ENCODE results near the gene NTM.
"Not testable (repeated sequence)": the region's sequence is repeated elsewhere in the genome, so short reads cannot be mapped to it uniquely, and the experiment has no call there.

The NTM gene

DNA sequence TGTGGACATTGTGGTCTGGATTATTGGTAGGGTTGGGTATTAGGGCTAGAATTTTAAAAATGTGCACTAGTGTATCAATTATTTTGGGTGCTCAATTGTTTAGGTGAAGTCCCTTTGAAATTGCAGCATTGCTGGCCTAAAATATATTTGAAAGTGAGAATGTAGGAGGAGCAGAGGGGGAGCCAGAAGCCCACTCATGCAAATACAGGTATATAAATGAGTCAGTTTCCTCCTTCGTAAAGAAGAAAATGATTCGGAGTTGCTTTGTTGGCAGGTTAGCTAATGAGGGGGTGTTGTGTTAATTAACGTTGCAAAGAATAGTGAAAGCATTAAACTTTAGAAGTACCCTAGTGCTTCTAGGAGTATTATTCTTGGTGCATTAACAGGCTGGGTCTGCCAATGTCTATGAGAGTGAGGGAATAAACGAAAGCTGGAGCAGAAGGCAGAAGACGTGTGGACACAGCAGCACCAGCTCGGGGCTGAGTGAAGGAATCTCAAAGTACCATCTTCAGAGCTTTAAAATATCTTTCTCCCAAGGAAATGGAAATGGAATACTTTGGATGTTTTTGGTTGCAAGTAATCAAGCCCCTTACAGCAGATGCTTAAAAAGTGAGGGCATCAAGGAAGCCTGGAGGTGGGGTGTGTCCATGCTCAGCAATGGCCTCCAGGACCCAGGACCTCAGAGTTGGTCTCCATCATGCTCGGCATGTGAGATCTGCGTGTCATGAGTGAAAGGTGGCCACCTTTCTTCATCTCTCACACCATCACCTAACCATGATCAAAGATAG lies 522.9 kb downstream of the NTM start:
- DNase-seq (ENCODE audit: low read depth): no peak

DNA sequence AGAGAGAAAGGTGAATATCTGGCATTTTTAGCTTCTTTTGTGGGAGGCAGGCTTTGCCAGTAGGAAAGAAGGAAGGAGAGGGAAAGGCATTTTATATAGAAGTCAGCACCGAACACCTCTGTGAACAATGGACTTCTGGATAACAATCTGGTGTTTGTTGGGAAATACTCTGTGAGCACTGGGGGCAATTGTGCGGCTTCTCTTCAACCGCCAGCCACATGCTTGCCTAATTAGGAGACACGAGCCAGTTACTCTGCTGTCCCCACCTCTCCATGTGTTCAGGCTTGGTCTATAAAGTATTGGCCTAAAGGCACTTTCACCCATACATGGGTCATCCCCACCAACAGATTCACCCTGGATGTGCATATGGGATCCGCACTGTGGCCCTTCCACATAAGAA lies 523.6 kb downstream of the NTM start:
- no peak for DNase-seq (ENCODE audit: low read depth)

DNA sequence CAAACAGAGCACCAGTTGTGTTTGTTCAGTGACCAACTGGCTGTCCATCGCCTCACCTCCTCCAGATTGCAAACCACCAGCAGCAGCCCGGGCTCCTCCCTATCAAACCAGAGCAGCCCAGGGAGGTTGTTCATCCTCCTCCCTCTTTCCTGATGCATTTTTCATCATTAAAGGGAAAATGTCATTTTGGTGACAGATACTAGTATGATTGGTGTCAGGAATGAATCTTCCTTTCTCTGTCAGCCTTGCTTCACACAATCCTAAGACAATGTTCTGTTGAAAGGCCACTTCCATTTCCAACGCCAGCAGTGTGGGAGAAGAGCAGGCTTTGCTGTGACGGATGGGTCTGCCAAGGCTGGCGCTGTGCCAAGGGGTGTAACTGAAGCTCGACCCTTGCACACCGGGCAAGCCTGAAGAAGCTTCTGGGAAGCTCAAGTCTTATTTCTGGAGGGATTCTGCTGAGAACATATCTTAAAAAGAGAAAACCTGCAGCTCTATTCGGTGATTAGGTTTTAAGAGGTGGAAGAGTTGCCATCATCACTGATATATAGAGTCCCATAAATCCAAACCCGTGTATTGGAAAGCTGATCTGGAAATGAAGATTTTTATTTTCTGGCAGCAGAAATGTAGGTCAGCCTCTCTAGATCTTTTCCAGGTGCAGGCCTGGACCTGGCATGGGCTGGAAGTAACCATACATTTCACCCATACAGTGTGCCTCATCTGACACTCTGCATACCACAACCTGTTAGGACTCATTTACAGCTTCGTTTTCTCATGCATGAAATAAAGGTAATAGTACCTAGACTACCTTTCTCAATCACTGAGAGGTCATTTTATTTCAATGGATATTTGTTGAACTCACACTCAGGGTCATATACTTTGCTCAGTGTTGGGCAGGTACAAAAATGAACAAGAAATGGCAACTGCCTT lies 524.5 kb downstream of the NTM start:
- DNase-seq (ENCODE audit: low read depth): no peak

DNA sequence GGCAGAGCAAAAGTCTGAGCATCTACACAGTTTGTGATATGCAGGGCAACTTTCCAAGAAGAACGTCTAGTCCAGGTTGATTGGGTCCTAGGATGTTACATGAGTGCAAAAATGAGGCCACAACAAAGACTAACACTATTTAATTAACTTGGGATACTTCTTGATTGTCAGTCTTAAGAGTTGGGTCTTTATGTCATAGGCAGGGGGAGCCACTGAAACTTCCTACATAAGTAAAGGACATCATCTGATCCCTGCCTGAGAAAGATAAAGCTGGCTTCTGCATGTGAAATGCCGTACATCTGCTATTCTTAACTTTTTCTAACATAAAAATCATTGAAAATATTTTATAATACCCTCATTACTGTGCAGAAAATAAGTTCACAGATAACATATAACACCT lies 525.5 kb downstream of the NTM start:
- DNase-seq (ENCODE audit: low read depth): no peak

DNA sequence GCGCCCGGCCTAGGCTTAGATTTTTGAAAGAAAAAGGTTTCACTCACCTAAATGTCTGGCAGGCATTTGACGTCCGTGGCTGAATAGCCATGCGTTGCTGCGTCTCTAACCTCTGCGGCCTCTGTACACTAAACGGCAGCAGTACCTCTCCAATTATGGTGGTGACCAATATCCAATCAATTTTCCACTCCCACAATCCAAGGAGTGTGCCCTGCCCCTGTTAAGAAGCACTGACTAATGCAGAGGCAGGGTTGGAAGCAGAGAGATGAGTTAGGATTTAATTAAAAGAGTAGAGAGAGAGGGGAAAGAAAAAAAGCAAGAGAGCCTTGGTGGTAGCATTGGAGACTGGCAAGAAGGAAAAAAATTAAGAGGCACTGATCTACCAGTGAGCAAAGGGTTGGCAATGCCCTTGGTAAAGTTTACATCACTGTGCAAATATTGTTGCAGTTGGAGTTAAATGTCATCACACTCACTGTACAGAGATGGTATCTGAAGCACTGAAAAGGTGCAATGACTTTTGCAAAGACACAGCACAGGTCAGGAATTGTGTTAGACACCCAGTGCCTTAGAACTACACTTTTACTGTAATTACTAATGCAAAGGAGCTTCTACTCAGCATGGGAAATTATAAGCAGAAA lies 526.7 kb downstream of the NTM start:
- no peak for DNase-seq (ENCODE audit: low read depth)

DNA sequence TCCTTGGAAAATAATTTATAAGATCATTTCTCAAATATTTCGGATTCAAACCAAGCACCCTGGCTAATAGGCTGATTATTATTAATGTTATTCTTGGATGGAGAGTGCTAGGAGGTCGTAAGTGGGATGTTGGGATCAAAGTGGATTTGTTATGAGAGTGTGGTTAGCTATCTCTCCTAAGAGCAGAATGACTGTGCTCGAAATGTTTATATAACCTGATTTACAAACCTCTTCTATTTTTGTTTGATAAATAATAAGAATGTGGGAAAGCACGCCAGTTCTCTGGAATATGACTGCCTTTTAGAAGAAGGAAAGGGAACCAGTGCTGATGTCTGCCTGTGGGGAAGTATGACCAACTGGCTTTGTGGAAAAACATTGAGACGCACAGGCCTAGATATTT lies 527.5 kb downstream of the NTM start:
- DNase-seq (ENCODE audit: low read depth): no peak

DNA sequence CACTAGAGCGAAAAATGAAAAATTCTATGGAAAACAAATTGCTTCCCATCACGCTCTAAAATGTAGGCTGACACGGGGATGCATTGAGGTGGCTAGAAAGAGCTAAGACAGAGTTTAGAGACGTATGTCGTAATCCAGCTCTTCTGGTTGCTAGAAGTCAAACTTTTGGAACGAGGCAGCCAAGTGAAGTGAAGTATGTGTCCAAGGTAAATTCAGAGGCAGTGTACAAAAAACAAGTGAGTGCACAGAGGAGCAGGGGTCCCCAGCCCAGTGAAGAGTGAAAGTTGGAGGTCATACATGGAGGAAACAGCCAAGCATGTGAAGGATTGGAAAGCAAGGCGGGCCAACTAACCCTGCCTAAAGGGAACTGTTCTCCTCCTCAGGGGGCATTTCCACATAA lies 528.5 kb downstream of the NTM start:
- DNase-seq (ENCODE audit: low read depth): no peak

DNA sequence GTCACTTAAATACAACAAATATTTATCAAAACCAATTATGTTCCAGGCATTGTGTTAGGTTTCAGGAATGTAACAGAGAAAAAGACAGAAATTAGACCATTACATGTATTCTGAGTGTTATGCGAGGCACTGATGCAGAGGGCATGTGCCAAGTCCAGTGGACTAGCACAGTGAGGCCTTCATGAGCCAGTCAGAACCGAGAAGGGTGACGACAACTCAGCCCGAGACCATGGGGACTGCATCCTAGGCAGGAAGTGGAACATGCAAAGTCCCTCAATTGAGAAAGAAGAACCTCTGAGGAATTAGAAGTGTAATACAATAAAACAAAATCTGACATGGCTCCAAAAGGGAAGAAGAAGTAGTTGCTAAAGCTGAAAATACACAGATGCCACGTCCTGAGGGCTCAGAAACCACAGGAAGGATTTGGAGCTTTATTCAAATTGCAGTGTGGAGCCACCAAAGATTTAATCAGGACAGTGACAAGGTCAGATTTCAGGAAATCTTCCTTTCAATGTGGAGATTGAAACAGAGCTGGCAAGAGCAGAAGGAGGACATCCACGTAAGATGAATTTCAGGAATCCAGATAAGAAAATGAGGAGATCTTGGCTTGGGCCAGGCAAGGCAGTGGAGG lies 529.6 kb downstream of the NTM start:
- no peak for DNase-seq (ENCODE audit: low read depth)

DNA sequence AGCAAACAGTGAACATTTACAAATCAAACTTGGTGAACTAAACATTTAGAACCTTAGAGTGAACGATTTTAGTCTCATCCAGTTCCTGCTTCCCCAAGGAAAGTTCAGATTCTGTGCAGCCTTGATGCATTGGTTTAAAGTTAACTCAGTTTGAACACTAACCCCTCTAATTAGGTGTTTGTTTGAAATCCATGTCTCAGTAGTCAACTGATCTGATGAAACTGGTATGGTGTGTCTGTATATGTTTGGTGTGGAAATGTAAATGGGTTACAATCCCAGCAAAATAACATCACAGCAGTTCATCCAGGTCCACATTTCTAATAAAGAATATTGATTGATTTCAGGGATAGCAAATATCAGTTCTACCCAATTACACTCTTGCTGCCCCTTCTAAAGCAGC lies 532.0 kb downstream of the NTM start:
- DNase-seq (ENCODE audit: low read depth): no peak

DNA sequence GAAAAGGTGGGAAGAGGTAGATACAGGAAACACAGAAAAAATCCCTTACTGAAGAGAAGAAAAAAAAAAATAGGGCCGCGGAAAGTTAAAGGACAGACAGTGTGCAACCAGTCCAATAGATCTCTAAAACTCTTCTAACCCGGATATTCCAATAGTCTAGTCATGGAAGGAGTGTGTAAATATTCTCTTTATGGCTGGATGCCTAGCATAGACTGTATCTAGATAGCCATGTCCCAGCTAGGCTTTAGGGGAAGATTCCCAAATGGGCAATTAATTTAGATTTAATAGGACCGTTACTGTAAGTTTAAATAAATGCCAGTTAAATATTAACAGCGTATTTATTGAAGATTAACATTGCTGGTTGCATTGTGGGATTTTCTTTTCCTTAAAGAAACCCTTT lies 532.7 kb downstream of the NTM start:
- DNase-seq (ENCODE audit: low read depth): no peak

DNA sequence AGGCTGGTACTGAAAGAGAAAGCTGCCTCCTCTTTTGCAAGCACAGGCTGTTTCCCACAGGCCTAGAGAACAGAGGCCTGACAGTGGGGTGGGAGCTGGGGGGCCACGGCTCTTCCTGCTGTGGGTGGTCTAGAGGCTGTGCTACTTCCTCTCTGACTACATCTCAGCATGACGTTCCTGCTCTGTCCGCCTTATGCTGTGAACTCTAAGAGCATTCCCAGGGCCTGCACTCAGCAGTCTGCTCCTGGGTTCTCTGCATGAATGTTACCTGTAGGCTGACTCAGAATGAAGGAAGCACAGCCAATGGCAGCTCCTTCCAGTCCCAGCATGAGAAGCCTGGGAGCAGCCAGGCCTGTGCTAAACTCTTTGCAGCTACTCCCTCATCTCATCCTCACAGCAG lies 534.3 kb downstream of the NTM start:
- DNase-seq (ENCODE audit: low read depth): no peak

DNA sequence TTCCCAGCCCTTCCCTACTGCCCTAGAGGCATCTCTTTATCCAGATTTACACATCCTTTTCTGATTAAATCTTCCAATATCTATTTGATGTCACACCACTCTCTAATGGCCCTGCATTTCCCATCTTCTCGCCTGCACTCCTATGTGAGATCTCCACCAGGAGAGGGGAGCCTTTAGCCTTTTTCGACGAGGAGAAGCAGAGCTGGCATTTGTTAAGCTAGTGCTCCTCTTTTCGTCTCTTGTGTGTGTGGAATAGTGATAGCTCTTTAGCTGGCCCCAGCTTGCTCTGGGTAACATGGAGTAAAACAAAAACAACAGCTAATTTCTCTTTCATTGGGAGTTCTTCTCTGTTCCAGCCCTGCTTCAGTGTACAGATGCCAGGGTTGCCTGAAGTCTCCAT lies 536.5 kb downstream of the NTM start:
- DNase-seq (ENCODE audit: low read depth): no peak

DNA sequence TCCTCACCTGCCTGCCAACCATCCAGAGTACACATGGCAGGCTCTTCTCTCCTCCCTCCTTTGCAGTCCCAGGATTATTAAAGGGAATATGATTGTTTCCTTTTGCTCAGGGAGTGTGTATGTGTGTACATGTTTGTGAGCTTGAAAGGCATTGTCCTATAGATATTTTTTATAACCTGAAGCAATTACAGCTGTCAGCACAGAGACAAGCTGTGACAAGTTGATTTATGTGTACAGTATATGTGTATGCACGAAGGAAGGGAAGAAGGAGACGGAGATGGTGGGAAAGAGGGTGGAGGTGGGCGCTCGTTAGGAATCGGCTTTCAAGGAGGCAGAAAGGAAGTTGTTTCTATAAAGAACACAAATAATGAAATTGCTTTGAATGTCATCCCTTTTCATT lies 537.0 kb downstream of the NTM start:
- no peak for DNase-seq (ENCODE audit: low read depth)

DNA sequence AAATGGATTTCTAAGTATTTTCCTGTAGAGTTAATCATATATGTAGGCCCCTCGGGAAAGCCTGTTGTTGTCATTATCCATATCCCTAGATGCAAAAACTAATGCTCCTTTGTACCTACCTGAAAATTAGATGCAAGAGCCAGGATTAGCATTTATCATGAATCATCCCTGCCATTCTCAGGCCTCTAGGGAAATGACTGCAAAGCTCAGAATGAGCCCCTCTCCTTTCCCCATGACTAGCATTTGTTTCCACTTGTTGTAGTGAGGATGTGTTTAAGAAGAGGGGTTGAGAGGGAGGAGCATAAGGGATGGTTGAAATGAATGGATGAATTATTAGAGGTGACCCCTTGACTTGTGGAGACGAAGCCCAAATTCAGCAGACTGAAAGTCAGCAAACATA lies 537.9 kb downstream of the NTM start:
- no peak for DNase-seq (ENCODE audit: low read depth)

DNA sequence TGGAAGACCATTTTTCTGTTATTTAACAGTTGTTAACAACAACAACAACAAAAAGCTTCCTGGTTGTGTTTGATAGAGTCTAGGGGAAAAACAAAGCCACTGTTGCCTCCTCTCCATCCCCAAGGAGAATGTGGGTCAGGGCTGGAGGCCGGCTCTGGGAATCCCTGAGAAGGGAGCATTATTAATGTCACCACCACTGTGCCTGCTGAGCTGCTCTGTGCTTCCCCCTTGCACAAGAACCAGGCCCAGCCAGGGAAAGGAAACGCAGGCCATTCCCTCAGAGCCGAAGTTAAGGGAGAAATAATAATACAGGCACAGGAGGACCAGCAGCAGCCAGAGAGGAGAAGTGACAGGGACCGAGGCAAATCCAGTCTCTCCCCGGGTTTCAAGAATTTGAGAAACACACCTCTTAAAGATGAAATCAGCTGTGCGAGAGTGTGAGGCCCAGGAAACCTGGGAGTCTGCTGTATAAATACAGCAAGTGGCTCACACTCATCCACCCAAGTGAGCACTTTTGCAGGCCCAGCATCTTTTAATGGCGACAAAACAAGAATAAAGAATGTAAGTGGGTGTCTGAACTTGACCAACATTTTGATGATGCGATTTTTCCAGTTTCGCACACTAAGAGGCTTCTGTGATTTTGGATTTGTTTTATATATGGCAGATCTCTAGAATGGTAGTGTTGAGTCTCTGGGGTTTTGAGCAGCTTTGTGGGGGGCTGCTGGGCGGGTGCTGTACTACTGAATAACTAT lies 539.2 kb downstream of the NTM start:
- DNase-seq (ENCODE audit: low read depth): no peak

DNA sequence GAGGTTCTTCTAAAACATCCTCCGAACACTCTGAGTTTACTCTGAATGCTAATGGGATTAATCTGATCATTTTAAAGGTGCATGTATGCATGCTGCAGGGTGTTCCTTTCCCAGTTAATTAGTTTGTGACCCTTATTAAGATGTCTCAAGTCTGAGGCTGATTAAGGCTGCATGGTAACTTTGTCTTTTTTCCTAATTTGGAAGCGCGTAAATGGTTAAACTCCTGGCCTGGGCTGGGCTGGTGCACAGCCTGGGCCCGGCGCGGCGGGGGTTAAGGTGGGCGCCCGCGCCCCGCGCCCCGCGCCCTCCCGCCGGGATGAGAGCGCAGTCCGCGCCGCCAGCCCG lies 539.7 kb downstream of the NTM start:
- DNase-seq (ENCODE audit: low read depth): no peak

DNA sequence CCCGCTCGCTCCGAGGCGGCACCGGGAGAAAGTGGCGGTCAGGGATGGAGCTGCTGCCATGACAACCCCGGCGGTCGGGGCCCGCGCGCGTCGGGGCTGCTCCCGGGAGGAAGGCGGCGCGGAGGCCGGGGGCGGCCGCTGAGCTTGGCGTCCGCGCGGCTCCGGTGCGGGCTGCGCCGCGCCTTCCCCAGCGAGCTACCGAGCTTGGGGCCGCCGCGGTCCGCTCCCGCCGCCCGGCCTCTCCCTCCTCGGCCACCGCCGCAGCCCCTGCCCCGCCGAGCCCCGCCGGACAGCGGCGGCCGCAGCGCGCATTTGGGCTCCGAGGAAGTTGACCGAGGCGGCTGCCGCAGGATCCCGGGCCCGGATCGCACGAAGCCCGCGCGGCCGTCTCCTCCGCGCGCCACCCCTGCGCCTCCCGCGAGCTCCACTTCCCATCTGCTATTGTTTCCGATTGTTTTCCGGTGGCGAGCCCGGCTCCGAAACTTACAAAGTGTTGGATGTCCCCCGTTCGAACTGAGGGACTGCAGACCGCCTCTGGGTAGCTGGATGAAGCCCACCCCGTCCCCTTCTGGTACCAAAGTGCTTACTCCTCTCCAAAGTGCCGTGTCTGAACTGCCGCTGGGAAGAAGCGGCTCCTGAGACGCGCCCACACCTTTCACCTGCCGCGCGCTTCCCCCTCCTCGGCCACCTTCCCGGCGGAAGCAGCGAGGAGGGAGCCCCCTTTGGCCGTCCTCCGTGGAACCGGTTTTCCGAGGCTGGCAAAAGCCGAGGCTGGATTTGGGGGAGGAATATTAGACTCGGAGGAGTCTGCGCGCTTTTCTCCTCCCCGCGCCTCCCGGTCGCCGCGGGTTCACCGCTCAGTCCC lies 540.3 kb downstream of the NTM start:
- no peak for DNase-seq (ENCODE audit: low read depth)

DNA sequence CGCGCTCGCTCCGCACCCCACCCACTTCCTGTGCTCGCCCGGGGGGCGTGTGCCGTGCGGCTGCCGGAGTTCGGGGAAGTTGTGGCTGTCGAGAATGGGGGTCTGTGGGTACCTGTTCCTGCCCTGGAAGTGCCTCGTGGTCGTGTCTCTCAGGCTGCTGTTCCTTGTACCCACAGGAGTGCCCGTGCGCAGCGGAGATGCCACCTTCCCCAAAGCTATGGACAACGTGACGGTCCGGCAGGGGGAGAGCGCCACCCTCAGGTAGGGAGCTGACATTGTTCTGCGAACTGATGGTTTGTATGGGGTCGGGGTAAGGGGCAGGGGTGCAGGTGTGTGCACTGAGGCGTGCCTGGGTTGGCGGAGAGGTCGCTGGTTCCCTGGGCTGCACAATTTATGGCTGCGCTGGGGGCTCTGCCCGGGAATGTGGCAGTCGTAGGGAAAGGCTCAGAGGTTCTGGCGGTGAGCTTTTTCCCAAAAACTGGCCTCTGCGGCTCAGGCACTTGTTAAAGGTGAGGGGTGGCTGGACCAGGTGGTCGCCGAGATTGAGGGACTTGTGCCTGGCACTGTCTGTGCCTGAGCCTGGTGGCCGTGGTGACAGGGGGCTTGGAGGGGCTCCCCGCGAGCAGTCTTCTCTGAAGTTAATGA lies 541.1 kb downstream of the NTM start:
- not testable (repeated sequence) for DNase-seq (ENCODE audit: low read depth)

DNA sequence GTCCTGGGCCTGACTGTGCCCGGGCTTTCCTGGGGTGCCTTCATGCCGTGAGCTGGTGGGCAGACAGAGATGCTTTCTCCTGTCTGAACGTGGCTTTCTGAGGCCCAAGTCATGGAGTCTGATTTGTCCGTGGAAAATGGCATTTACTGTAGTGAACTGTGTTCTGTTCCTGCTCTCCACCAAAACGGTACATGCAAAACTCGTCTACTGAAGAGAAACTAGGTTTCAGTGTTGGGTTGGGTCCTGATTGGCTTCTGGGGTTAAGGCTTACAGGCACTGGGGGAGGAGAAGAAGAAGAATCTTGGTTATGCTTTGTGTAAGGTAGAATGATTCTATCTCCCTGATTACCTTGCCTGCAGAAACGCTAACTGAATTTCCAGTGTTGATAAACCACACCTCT lies 541.7 kb downstream of the NTM start:
- DNase-seq (ENCODE audit: low read depth): no peak

DNA sequence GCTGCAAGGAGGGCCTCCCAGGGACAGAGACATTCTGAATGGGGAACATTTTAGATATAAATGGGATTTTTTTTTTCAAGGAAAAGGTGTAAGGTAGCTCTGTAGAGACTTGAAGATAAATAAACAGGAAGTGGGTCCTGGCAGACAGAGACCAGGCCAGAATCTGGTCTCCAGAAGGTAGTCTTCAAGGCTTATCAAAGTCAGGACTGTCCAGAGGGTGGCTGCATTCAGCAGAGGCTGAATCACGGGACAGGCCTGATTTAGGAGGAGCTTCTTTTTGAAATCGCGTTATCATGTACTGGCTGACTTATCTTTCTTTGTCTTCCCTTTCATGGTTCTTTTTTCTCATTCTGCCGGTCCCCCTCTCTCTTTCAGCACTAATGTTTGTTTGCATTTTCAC lies 542.9 kb downstream of the NTM start:
- DNase-seq (ENCODE audit: low read depth): no peak

All from T follicular helper cell (primary cell).